ACC112 (cell line): ENCODE measurements around the gene PBLD.
"Not testable (repeated sequence)": the region's sequence is repeated elsewhere in the genome, so short reads cannot be mapped to it uniquely, and the experiment has no call there.

Experiments
- H2AFZ ChIP-seq: fragments of 200-600 bp; sonication (generic); one replicate; pipeline ENCODE4 v1.6.0; 2017; ENCODE audit warnings: antibody characterized with exemption, low read length; ENCODE audit not compliant: unreplicated experiment
- H3K27ac ChIP-seq: fragments of 200-600 bp; sonication (generic); 2 replicates; pipeline ENCODE4 v1.5.1; 2014; ENCODE audit warnings: low read depth, mild to moderate bottlenecking, antibody characterized with exemption, low read length, moderate library complexity
- H3K27me3 ChIP-seq: fragments of 200-600 bp; sonication (generic); 2 replicates; pipeline ENCODE4 v1.6.1; 2014; ENCODE audit warnings: mild to moderate bottlenecking, antibody characterized with exemption, low read length, moderate library complexity, mixed read lengths; ENCODE audit not compliant: insufficient read depth
- H3K36me3 ChIP-seq: fragments of 200-600 bp; sonication (generic); 2 replicates; pipeline ENCODE4 v1.6.1; 2016; ENCODE audit warnings: mild to moderate bottlenecking, antibody characterized with exemption, low read length, moderate library complexity, mixed read lengths; ENCODE audit not compliant: insufficient read depth
- H3K4me1 ChIP-seq: fragments of 200-600 bp; sonication (generic); one replicate; pipeline ENCODE4 v1.6.1; 2016; ENCODE audit warnings: low read length, mixed read lengths; ENCODE audit not compliant: insufficient read depth, unreplicated experiment, control insufficient read depth
- H3K4me3 ChIP-seq: fragments of 200-600 bp; sonication (generic); 2 replicates; pipeline ENCODE4 v1.5.1; 2014; ENCODE audit warnings: mild to moderate bottlenecking, low read depth, low read length
- H3K79me2 ChIP-seq: fragments of 200-600 bp; sonication (generic); one replicate; pipeline ENCODE4 v1.6.0; 2016; ENCODE audit warnings: low read length; ENCODE audit not compliant: control insufficient read depth, unreplicated experiment, insufficient read depth

Gene PBLD

DNA sequence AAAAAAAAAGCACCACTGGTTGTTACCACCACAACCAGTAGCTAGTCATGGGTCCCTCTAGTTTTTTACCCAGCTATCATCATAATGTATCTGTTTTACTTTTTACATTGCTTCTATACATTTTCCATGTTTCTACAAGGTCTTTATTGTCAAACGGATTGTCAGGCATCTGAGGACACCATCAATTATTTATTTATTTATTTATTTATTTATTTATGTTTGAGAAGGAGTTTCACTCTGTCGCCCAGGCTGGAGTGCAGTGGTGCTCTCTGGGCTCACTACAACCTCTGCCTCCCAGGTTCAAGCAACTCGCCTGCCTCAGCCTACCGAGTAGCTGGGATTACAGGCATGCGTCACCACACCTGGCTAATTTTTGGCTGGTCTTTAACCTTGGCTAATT lies 29.9 kb downstream of the PBLD start:
- Histone ChIP-seq H3K4me3 (no peak overlapping the region), H2AFZ (no peak overlapping the region)

DNA sequence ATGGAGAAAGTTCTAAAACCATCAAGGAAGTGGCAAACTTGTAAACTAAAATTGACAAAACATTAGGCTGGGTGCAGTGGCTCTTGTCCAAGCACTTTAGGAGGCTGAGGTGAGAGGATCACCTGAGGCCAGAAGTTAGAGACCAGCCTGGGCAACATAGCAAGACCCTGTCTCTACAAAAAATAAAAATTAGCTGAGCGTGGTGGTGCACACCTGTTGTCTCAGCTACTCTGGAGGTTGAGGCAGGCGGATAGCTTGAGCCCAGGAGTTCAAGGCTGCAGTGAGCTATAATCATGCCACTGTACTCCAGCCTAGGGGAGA lies 30.3 kb downstream of the PBLD start:
- Histone ChIP-seq H3K4me3 (no peak overlapping the region), H3K27ac (no peak overlapping the region), H3K27me3 (no peaks in the 10 kb centered on the region), H2AFZ (no peak overlapping the region), H3K79me2 (no peaks in the 10 kb centered on the region), H3K4me1 (no peaks in the 10 kb centered on the region), H3K36me3 (no peaks in the 10 kb centered on the region)

More for the DNA sequence above, 29.9 kb downstream of the PBLD start:
- no peak overlapping the region for H3K27ac ChIP-seq
- H3K79me2 ChIP-seq = no peaks in the 10 kb centered on the region
- no peaks in the 10 kb centered on the region for H3K36me3 ChIP-seq
- H3K4me1 ChIP-seq = no peaks in the 10 kb centered on the region
- H3K27me3 ChIP-seq = no peaks in the 10 kb centered on the region

DNA sequence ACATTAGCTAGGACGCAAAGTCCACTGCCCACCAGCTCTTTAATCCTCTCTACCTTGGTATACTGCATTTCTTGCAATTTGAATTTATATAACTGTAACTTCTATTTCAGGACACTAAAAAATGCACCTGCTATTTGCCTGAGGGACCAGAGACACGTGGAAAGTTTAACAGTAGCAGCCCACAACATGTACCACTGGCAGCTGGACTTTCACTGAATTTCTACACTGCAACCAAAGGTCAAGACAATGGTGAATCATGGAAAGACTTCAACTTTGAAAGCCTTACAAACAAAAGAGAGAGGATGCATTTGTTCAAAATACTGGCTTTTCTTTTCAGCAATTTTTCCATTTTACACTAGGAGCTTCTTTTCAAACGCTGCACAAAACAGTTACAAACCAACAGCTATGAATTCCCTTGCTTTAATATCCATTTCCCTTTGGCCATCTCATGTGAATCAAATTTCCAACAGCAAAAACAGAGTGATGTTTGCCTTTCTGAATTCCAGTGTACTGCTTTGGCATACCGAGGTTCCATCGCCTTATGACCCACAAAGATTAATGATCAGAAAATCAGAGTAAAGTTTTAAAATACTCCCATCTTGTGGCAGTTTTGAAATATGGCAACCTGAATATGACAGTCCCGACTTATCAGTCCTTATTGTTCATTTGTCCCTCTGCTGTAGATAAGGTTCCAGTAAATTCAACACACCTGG lies 30.8 kb downstream of the PBLD start:
- Histone ChIP-seq H3K27me3 (no peaks in the 10 kb centered on the region), H3K79me2 (no peaks in the 10 kb centered on the region), H3K4me1 (no peaks in the 10 kb centered on the region), H3K36me3 (no peaks in the 10 kb centered on the region), H2AFZ (no peak overlapping the region), H3K27ac (no peak overlapping the region), H3K4me3 (no peak overlapping the region)

DNA sequence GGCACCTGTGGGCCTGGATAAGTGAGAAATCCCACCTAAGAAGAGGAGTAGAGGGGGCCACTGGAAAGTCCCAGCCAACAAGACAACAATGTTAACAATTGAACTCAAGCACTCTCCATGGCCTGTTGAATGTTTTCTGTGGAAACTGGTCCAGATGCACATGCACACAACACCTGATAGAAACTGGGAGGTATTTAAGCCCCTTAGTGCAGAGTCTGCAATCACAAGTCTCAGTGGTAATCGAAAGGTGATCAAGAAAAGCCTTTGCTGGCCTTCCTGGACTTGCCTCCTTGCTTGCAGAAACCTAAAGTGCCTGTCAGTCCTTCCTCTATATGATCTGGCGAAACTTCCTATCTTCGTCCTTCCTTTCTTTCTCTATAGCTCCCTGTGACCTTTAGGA lies 31.4 kb downstream of the PBLD start:
- H2AFZ ChIP-seq = no peak overlapping the region
- no peaks in the 10 kb centered on the region for H3K79me2 ChIP-seq
- no peaks in the 10 kb centered on the region for H3K27me3 ChIP-seq
- H3K4me3 ChIP-seq = no peak overlapping the region
- H3K36me3 ChIP-seq = no peaks in the 10 kb centered on the region
- no peaks in the 10 kb centered on the region for H3K4me1 ChIP-seq
- H3K27ac ChIP-seq = no peak overlapping the region

DNA sequence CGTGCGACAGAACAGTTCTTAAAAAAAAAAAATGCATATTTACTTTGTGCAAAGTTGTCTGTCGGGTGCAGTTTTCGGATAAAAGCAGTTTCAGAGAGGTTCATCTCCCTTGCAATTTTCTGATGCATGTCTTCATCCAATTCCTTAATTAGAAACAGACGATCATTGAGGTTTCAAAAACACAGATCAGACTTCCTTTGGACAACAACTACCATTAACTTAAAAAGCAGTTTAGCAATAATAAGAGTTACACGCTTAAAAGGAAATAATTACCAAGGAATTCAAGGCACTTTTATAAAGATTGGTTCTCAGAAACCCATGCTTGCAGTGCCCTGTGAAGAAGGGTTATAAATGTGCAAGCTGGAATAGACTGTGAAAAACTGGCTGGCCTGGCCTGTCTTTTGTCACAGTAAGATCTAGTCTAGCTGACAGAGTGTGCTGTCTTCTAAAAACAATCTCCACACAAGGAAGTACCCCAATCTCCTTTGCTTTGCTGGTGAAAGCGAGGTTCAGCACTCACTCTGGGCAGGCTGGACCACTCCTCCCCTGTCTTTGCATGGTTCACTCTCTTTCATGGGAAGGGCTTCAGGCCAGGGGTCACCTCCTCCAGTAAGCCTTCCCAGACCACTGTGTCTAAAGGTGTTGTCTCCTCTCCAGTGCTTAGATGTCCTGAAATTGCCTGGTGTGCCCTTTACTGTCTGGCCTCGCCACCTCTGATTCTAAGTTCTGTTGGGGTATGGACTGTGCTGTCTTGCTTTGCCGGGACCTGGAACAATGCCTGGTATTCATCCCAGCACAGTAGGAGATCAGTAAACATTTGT lies 35.7 kb downstream of the PBLD start:
- Histone ChIP-seq H3K4me3 (no peak overlapping the region), H3K27ac (no peak overlapping the region), H3K4me1 (no peaks in the 10 kb centered on the region), H3K36me3 (no peaks in the 10 kb centered on the region), H2AFZ (no peak overlapping the region), H3K27me3 (no peaks in the 10 kb centered on the region), H3K79me2 (no peaks in the 10 kb centered on the region)

DNA sequence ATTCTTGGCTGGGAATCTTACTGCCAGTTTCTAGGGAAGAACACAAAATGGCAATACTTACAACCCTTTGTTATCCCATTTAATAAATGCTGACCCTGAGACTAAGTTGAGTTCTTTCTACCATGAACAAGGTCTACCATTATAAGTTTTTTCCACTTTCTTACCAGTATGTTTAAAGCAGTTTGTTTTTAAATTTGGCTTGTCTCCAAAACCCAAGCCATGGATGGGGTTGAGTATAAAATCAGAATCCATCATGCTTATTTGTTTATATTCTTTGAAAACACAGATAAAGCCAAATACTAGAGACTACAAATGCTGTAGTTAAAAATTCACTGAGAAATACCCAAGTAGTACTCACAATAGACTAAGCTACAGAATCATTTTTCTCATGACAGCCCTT lies 42.0 kb downstream of the PBLD start:
- H3K27me3 ChIP-seq = no peaks in the 10 kb centered on the region
- H3K27ac ChIP-seq = no peak overlapping the region

DNA sequence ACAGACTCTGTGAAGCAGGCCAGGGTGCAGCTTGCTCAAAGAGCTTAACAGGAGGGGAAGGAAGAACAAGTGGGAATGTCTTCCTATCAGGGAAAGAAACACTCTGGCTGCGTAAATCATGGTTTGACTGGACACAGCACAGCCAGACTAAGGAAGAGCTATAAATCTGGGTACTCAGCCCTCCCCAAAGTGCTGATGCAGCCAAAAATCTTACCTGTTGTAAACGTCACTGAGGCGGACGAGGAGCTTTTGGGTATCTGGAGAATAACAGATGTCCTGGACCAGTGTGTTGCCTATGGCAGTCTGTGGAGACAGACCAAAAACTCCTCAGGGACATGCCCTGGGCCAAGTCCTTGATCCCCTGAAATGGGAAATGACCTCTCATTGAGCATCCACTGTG lies 44.0 kb downstream of the PBLD start:
- Histone ChIP-seq H3K27me3 (no peaks in the 10 kb centered on the region), H3K4me1 (no peaks in the 10 kb centered on the region), H3K79me2 (no peaks in the 10 kb centered on the region), H3K36me3 (no peaks in the 10 kb centered on the region), H3K27ac (no peak overlapping the region), H2AFZ (no peak overlapping the region), H3K4me3 (no peak overlapping the region)

More for the DNA sequence above, 42.0 kb downstream of the PBLD start:
- no peaks in the 10 kb centered on the region for H3K36me3 ChIP-seq
- H3K4me3 ChIP-seq = no peak overlapping the region
- H3K4me1 ChIP-seq = no peaks in the 10 kb centered on the region
- H3K79me2 ChIP-seq = no peaks in the 10 kb centered on the region
- no peak overlapping the region for H2AFZ ChIP-seq

DNA sequence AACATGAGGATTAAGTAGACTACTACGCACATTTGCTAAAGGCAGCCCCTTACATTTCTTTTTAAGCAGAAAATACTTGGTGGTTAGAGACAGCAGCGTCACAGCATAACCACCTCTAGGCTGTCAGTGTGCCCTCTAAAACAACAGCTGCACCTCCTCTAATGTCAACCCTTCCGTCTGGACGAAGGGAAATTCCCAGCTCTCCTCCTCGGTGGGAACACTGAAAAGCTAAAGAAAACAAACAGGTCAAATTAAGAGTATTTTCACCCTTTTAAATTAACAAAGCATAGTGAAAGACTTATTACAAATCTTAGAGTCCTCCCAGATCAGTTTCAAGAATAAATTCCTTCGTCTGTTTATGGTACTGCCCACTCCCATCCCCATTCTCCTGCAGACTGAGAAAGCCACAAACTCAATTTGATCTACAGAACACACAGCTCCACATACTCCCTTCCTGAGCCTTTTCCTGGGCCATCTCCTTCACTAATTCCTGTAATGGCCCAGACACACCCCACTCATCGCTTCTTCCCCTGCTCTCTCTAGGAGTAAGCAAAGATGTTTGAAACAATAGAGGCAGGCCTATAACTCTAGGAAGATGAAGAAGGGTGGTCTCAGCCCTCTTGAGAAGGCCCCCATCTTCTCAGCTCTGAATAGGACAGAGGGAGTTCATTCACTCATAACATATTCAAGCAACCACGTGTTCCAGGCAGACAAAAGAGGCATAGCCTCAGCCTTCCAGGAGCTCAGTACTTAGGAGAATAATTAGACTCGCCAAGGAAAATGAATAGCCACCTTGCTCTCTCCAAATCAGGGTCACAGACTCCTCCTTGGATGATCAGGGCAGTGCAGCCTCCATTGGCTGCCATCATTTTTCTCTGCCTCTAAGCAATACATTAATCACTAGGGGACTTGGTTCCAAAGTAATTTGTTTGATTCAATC lies 48.4 kb downstream of the PBLD start:
- Histone ChIP-seq H3K27ac (no peak overlapping the region), H2AFZ (no peak overlapping the region), H3K36me3 (no peaks in the 10 kb centered on the region)

DNA sequence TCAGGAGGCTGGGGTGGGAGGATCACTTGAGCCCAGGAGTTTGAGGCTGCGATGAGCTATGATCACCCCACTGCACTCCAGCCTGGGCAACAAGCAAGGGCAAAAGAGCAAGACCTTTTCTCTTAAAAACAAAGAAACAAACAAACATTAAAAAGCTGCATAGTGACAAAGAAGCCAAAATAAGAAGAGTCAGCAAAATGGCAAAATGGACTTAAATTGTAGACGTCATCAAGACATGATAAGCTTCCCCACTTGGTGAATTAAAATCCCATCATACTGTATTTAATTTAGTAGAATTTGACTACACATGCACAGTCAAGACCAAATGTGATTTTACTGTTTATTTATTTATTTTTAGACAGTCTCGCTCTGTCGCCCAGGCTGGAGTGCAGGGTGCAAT lies 52.0 kb downstream of the PBLD start:
- no peaks in the 10 kb centered on the region for H3K79me2 ChIP-seq
- H2AFZ ChIP-seq = no peak overlapping the region
- H3K27me3 ChIP-seq = no peaks in the 10 kb centered on the region
- no peak overlapping the region for H3K4me3 ChIP-seq
- no peaks in the 10 kb centered on the region for H3K36me3 ChIP-seq
- H3K27ac ChIP-seq = no peak overlapping the region
- no peaks in the 10 kb centered on the region for H3K4me1 ChIP-seq

More for the DNA sequence above, 48.4 kb downstream of the PBLD start:
- Histone ChIP-seq H3K4me3 (no peak overlapping the region), H3K4me1 (no peaks in the 10 kb centered on the region), H3K27me3 (no peaks in the 10 kb centered on the region), H3K79me2 (no peaks in the 10 kb centered on the region)

DNA sequence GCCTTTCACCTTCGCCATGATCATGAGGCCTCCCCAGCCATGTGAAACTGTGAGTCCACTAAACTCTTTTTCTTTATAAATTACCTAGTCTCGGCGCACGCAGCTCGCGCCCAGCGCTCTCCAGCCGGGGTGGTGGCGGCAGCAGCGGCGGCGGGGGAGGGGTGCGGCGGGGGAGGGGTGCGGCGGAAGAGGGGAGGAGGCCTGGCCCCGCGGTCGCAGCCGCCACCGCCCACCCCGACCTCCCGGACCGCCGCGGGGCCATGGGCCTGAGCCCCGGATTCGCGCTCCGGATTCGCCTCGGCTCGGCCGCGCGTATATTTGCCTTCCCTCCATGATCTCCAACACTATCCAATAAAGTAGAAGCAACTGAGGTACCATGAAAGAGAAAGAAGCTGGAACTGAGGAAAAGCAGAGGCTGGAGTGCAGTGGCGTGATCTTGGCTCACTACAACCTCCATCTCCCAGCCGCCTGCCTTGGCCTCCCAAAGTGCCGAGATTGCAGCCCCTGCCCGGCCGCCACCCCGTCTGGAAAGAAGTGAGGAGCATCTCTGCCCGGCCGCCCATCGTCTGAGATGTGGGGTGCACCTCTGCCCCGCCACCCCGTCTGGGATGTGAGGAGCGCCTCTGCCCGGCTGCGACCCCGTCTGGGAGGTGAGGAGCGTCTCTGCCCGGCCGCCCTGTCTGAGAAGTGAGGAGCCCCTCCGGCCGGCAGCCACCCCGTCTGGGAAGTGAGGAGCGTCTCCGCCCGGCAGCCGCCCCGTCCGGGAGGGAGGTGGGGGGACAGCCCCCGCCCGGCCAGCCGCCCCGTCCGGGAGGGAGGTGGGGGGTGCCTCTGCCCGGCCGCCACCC lies 53.6 kb downstream of the PBLD start:
- not testable (repeated sequence) for H3K79me2 ChIP-seq, H3K4me3 ChIP-seq, H2AFZ ChIP-seq, H3K4me1 ChIP-seq, H3K36me3 ChIP-seq, H3K27me3 ChIP-seq, H3K27ac ChIP-seq
